Measurements from ENCODE around the gene COL26A1.
"Not testable (repeated sequence)": the region's sequence is repeated elsewhere in the genome, so short reads cannot be mapped to it uniquely, and the experiment has no call there.

The COL26A1 gene

DNA sequence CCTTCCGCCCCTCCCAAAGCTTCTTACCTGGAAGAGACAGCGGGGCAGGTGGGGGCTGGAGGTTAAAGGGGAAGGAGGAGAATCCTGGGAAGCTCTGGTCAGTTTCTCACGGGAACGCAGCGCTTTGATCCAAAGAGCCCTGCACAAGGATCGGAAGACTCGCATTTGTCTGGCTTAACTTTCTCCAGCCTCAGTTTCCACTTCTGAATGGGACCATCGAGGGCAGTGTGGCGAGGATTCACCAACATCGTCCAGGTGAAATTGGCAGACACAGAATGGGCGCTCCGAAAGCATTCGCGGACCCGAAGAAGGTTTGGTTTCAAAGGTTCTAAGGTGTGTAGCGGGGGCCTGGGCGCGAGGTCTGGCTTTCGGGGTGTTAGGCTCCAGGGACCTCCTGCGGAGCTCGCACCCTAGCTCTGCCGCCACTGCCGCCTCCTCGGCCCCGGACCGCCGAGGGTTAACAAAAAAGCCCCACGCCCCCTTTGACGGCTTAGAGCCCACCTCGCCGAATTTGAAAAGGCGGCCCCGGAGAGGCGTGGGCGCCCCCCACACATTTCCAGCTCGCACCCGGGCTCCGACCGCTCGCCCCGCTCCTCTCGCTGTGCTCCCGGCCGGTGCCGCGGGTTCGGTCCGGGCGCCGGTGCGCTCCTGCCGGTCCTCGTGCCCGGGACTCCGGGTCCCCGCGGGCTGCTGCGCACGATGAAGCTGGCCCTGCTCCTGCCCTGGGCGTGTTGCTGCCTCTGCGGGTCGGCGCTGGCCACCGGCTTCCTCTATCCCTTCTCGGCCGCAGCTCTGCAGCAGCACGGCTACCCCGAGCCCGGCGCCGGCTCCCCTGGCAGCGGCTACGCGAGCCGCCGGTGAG, at the start of gene COL26A1:
Gene COL26A1, plus strand, starts transcription at position 542 of the 862 bp plus-strand sequence. Its CDS starts 158 bp downstream, at position 700.
- no peak for DNase-seq (ENCODE audit: low read depth, low spot score)

GRCh38 chr7:101315336-101315735, 47.3 kb upstream of the COL26A1 start:
- peak; percentile 21 for DNase-seq (ENCODE audit: low read depth, low spot score)

DNA sequence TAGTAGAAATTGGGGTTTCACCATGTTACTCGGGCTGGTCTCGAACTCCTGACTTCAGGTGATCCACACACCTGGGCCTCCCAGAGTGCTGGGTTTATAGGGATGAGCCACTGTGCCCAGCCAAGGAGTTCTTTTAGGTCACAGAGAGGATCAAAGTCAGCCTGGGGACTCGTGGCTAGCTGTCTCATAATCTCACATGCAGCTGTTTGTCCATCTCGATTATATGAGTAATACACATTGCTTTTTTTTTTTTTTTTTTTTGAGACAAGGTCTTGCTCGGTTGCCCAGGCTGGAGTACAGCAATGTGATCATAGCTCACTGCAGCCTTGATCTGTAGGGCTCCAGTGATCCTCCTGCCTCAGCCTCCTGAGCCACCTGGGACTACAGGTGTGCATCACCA, 43.3 kb upstream of the COL26A1 start:
- no peak for DNase-seq (ENCODE audit: low read depth, low spot score)

DNA sequence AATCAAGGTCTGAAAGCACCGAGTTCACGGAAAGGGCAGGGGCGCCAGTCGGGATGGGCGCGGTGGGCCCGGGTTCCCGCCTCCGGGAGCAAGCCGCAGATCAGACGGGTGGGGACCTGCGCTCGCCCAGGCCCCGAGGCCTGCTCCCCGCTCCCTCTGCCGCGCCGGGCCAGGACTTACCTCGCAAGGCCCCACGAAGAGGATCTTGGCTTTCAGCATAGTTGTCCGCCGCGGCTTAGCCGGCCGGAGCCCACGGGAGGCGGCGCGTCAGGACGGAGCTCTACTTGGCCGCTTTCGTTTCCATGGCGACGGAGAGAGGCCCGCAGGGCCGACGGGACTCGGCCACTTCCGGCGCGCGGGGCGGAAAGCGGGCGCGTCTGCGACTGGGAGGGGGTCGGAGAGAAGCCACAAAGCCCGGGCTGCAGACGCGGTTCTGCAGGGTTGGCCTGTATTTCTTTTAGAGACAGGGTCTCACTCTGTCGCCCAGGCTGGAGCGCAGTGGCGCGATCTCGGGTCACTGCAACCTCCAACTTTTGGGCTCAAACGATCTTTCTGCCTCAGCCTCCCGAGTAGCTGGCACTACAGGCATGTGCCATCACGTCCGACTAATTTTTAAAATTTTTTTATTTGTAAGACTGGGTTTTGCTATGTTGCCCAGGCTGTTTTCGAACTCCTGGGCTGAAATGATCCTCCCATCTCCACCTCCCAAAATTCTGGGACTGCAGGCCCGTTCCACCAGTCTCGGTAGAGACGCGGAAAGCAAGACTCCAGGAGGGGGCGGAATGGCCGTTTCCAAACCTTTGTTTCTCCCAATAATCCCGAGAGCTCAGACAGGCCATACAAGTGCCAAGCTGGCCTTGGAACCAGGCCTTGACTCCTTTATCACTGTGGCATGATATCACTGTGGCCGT, 40.9 kb upstream of the COL26A1 start, which contains the start of gene IFT22:
Gene IFT22, minus strand, starts transcription at position 322 of the 911 bp plus-strand sequence. Its CDS starts 103 bp downstream, at position 219.
- DNase-seq (ENCODE audit: low read depth, low spot score), result peak; percentile 74

- no peak for DNase-seq (ENCODE audit: low read depth, low spot score)
These were observed 34.5 kb upstream of the COL26A1 start for GRCh38 chr7:101328159-101328558.

DNA sequence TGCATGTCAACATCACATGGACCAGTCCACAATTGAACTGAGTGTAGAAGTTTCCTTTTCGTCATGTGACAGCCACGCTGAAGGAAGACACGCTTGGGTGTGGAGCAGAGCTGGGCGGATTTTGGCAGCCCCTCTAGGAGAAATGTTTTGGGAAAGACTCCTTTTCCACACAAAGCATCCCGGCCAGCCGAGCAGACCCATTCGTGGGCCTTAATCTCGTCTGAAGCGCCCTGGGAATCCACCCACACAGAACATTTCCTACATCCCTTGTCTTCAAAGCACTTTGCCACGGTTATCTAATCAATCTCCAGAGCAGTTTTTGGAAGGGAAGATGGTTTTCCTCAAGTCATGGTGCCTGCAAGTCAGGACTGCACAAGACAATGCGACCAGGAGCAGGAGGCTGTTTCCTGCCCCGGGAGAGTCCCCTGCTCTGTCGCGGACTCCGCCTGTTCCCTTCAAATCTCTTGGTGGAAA, 32.6 kb upstream of the COL26A1 start:
- DNase-seq (ENCODE audit: low read depth, low spot score), result no peak

- no peak for DNase-seq (ENCODE audit: low read depth, low spot score)
These were observed 30.6 kb upstream of the COL26A1 start for GRCh38 chr7:101332026-101332425.

DNA sequence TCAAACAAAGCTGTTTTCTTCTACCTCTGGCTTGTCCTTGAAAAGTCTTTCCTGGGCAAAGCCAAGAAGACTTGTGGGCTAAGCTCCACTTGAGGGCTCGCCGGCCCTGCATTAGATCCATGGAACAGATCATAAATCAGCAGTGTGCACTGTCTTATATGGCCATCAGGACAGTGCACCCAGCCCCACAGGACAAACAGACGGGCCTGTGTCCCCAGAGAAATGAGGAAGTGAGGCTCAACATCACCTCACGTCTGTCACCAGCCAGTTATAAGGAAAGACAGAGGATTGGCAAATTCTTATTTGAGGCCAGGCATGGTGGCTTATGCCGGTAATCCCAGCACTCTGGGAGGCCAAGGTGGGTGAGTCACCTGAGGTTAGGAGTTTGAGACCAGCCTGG, 28.8 kb upstream of the COL26A1 start:
- DNase-seq (ENCODE audit: low read depth, low spot score), result no peak

GRCh38 chr7:101340379-101340778, 22.3 kb upstream of the COL26A1 start:
- DNase-seq (ENCODE audit: low read depth, low spot score), result no peak

DNA sequence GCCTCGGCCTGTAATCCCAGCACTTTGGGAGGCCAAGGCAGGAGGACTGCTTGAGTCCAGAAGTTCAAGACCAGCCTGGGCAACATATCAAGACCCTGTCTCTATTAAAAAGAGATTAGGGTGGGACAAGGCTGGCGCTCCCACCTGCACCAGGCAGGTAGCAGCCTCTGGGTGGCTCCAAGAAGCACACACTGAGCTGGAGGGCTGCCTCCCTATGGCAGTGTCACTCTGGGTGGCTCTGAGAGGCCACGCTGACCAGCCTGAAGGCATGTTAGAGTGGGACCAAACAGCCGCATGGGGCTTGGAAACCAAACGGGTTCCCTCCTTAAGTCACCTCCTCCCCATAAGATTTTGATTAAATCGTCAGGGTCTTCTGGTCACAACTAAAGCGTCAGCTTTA, 19.8 kb upstream of the COL26A1 start:
- no peak for DNase-seq (ENCODE audit: low read depth, low spot score)

DNA sequence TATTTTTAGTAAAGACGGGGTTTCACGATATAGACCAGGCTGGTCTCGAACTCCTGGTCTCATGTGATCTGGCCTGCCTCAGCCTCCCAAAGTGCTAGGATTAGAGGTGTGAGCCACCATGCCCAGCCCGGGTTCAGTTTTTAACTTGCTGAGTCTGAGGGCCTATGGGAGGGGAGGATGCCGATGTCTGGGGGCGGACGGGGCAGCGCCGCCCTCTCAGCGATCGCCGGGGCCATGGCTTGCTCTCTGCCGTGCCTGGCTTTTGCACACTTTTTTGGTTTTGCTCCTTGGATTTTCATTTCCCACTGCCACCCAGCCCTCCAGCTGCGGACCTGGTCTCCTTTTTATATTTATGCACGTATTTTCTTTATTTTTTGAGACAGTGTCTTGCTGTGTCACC, 15.2 kb upstream of the COL26A1 start:
- no peak for DNase-seq (ENCODE audit: low read depth, low spot score)

DNA sequence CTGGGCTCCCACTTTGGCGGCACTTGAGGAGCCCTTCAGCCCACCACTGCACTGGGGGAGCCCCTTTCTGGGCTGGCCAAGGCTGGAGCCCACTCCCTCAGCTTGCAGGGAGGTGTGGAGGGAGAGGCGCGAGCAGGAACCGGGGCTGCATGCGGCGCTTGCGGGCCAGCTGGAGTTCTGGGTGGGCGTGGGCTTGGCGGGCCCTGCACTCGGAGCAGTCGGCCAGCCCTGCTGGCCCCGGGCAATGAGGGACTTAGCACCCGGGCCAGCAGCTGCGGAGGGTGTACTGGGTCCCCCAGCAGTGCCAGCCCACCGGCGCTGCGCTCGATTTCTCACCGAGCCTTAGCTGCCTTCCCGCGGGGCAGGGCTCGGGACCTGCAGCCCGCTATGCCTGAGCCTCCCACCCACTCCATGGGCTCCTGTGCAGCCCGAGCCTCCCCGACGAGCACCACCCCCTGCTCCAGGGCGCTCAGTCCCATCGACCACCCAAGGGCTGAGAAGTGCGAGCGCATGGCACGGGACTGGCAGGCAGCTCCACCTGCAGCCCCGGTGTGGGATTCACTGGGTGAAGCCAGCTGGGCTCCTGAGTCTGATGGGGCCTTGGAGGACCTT, 14.1 kb upstream of the COL26A1 start:
- DNase-seq (ENCODE audit: low read depth, low spot score), result not testable (repeated sequence)

GRCh38 chr7:101349300-101349699, 13.4 kb upstream of the COL26A1 start:
- DNase-seq (ENCODE audit: low read depth, low spot score), result not testable (repeated sequence)

DNA sequence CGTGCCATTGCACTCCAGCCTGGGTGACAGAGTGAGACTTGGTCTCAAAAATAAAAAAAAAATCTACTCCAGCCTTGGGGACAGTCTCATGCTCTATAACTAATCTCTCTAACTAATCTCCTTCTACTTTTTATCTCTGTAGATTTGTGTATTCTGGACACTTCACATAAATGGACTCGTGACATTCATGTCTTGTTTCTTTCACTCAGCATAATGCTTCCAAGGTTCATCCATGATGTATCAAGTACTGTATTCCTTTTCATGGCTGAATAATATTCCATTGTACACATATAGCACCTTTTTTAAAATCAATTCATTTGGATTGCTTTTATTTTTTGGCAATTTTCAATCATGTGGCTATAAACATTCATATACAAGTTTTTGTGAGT, 9.8 kb upstream of the COL26A1 start:
- no peak for DNase-seq (ENCODE audit: low read depth, low spot score)

- DNase-seq (ENCODE audit: low read depth, low spot score), result no peak
These were observed 5.2 kb upstream of the COL26A1 start for GRCh38 chr7:101357433-101357832.

DNA sequence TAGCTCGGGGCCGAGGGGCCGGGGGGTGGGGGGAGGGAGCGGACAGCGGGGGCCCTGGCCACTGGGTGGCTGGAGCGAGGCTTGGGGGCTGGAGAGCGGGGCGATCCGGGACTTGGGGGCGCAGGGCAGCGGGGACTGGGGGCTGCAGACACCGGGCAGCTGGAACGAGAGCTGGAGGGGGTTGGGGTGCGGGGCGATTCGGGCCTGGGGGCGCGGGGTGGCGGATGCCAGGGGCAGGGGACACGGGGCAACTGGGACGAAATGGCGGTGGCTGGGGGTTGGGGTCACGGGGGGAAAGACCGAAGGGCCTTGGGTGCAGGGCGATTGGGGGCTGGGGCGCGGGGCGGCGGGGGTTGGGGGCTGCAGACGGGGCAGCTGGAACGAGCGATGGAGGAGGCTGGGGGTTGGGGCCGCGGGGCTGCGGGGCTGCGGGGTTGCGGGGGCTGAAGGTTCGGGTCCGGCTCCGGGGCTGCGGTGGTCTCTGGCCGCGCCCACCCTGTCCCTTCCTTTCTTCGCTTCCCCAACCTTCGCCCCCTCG, 590 bp downstream of the COL26A1 start:
- DNase-seq (ENCODE audit: low read depth, low spot score), result no peak

- peak; percentile 36 for DNase-seq (ENCODE audit: low read depth, low spot score)
These were observed 1.2 kb downstream of the COL26A1 start for GRCh38 chr7:101363734-101364374.

DNA sequence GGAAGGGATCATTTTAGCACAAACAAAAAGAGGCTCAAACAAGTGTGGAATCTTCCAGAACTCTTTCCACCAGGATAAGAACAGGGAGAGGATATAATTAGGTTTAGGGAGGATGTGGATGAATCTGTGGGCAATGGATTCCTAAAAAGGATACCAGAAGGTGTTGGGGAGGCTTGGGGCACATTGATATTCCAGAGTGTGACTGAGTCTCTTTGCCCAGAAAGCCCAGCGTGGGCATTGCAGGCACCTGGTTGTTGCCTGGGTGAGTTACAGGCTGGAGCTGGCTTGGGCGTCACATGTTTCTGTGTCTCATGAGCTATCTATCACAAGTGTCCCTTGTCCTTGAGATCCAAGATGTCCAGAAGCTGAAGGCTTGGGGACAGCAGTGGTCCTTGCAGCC, 3.3 kb downstream of the COL26A1 start:
- DNase-seq (ENCODE audit: low read depth, low spot score), result no peak

- DNase-seq (ENCODE audit: low read depth, low spot score), result no peak
These were observed 5.0 kb downstream of the COL26A1 start for GRCh38 chr7:101367676-101368075.

GRCh38 chr7:101368422-101369165, 5.9 kb downstream of the COL26A1 start:
- no peak for DNase-seq (ENCODE audit: low read depth, low spot score)
